ENCODE results near the gene FRMPD1.

FRMPD1 gene

GRCh38 chr9:37784616-37785483 is 134.1 kb downstream of the FRMPD1 start, which contains the start of gene EXOSC3:
TSS of gene EXOSC3 (minus strand) at chr9:37785064. CDS start at chr9:37785044, 20 bp downstream.
- ATAC-seq = peak; percentile 97
- no peak for TF ChIP-seq TSHZ2 (CRISPR knock-in tag; IDR thresholded peaks at IDR 0.05)
- no peak for TF ChIP-seq CSRNP3 (CRISPR knock-in tag; IDR thresholded peaks at IDR 0.05)
- no peak for TF ChIP-seq ZFP30 (CRISPR knock-in tag; IDR thresholded peaks at IDR 0.05)
- no peak for TF ChIP-seq BACH2 (CRISPR knock-in tag; IDR thresholded peaks at IDR 0.05; ENCODE audit: borderline replicate concordance)
- no peak for TF ChIP-seq SNAI2 (CRISPR knock-in tag; IDR thresholded peaks at IDR 0.05)
- TF ChIP-seq ZNF70 (CRISPR knock-in tag; IDR thresholded peaks at IDR 0.05) = no peak
- no peak for TF ChIP-seq ESRRG (CRISPR knock-in tag; IDR thresholded peaks at IDR 0.05)
- TF ChIP-seq CREB5 (CRISPR knock-in tag; IDR thresholded peaks at IDR 0.05; ENCODE audit: low read depth) = no peak
- no peak for TF ChIP-seq CSDC2 (CRISPR knock-in tag; IDR thresholded peaks at IDR 0.05)
- no peak for TF ChIP-seq ZNF8 (CRISPR knock-in tag; IDR thresholded peaks at IDR 0.05)

- no peak for TF ChIP-seq ARNTL (CRISPR knock-in tag; IDR thresholded peaks at IDR 0.05; ENCODE audit: borderline replicate concordance, low read depth)
- TF ChIP-seq TCF4 (CRISPR knock-in tag; IDR thresholded peaks at IDR 0.05; ENCODE audit: borderline replicate concordance) = no peak
- TF ChIP-seq CREB5 (CRISPR knock-in tag; IDR thresholded peaks at IDR 0.05; ENCODE audit: low read depth) = no peak
- no peak for TF ChIP-seq ZC3H10 (CRISPR knock-in tag; IDR thresholded peaks at IDR 0.05)
- TF ChIP-seq RARB (CRISPR knock-in tag; IDR thresholded peaks at IDR 0.05) = no peak
- TF ChIP-seq BACH2 (CRISPR knock-in tag; IDR thresholded peaks at IDR 0.05; ENCODE audit: borderline replicate concordance) = no peak
- no peak for TF ChIP-seq ZNF8 (CRISPR knock-in tag; IDR thresholded peaks at IDR 0.05)
- TF ChIP-seq CSDC2 (CRISPR knock-in tag; IDR thresholded peaks at IDR 0.05) = no peak
- TF ChIP-seq PPARA (CRISPR knock-in tag; IDR thresholded peaks at IDR 0.05; ENCODE audit: borderline replicate concordance) = no peak
- no peak for TF ChIP-seq ISL1 (CRISPR knock-in tag; IDR thresholded peaks at IDR 0.05)
- no peak for TF ChIP-seq SNAI2 (CRISPR knock-in tag; IDR thresholded peaks at IDR 0.05)
- no peak for TF ChIP-seq OSR1 (CRISPR knock-in tag; IDR thresholded peaks at IDR 0.05)
- TF ChIP-seq PATZ1 (CRISPR knock-in tag; IDR thresholded peaks at IDR 0.05; ENCODE audit: borderline replicate concordance) = no peak
- no peak for TF ChIP-seq ESRRG (CRISPR knock-in tag; IDR thresholded peaks at IDR 0.05)
- no peak for ATAC-seq
Measured at GRCh38 chr9:37787059-37787458, 136.3 kb downstream of the FRMPD1 start.

- ATAC-seq = no peak
- no peak for TF ChIP-seq ZNF565 (CRISPR knock-in tag; conservative IDR thresholded peaks at IDR 0.05; ENCODE audit: low read depth)
- no peak for TF ChIP-seq POU6F1 (CRISPR knock-in tag; IDR thresholded peaks at IDR 0.05; ENCODE audit: borderline replicate concordance, low read depth)
- TF ChIP-seq TSHZ2 (CRISPR knock-in tag; IDR thresholded peaks at IDR 0.05) = no peak
- no peak for TF ChIP-seq CREB5 (CRISPR knock-in tag; IDR thresholded peaks at IDR 0.05; ENCODE audit: low read depth)
- no peak for TF ChIP-seq ZNF70 (CRISPR knock-in tag; IDR thresholded peaks at IDR 0.05)
- no peak for TF ChIP-seq ISL1 (CRISPR knock-in tag; IDR thresholded peaks at IDR 0.05)
- no peak for TF ChIP-seq ZC3H10 (CRISPR knock-in tag; IDR thresholded peaks at IDR 0.05)
- no peak for TF ChIP-seq TOX (CRISPR knock-in tag; IDR thresholded peaks at IDR 0.05; ENCODE audit: borderline replicate concordance)
Measured at GRCh38 chr9:37788332-37788731, 137.6 kb downstream of the FRMPD1 start.

Data from SK-N-SH treated with all-trans-retinoic acid at 6 μM for 48 hours (cell line).